HepG2 (cell line): ENCODE measurements around the gene GMPPA. TPM values are rescaled to one million over a fixed set of nuclear protein-coding genes. Genes with fewer than 3 reads are reported as not detected.
A peak's percentile ranks its signal among the peaks of the same experiment; 100 is the strongest.

Experiments
- ATAC-seq: fragments of 200-7000 bp; cut with Tn5 transposase; 3 replicates; pipeline ENCODE4 v1.9.1; 2020; ENCODE audit warnings: mild to moderate bottlenecking, moderate library complexity
- BruUV-seq: library from RNA; stranded (reverse); fragments of 400-500 nt; replicated peaks from 2 replicates; lab custom pipeline; 2021; lab: Mats Ljungman, UMichigan
- CTCF ChIA-PET: fragments of 300-600 bp; formaldehyde crosslinking; extraction: SDS; loops from one replicate; lab custom pipeline; 2021; ENCODE audit warnings: low total read pairs, inconsistent platforms, low intra/inter-chr PET ratio; lab: Yijun Ruan, JAX
- POLR2A ChIA-PET: fragments of 350-600 bp; sonication (Branson Sonifier 250); formaldehyde crosslinking; loops from one replicate; lab custom pipeline; 2020; ENCODE audit warnings: antibody characterized with exemption, inconsistent platforms; lab: Yijun Ruan, JAX
- DNase-seq: peaks from one replicate; pipeline ENCODE4 v3.0.0-alpha.2; 2015; ENCODE audit warnings: low spot score
- FAIRE-seq: peaks from 3 replicates; lab custom pipeline; 2011; peaks lifted over from hg19 to GRCh38; lab: Jason Lieb, UNC
- H2AFZ ChIP-seq: one replicate; pipeline ENCODE4 v1.6.1; 2011; ENCODE audit warnings: low read length, inconsistent platforms
- H3K27ac ChIP-seq: fragments of 300-600 bp; 3 replicates; pipeline ENCODE4 v1.8.0; 2011; ENCODE audit warnings: mixed run types, mild to moderate bottlenecking, mixed read lengths, low read length, inconsistent platforms; ENCODE audit not compliant: insufficient read depth; ENCODE audit errors: extremely low read length
- H3K27me3 ChIP-seq, 2 experiments: fragments of 200-600 bp in 1 of 2; 2 replicates in 1 of 2; 3 replicates in 1 of 2; pipeline versions ENCODE4 v1.6.0 to v1.8.0; 2011; ENCODE audit warnings: low read length in 2 of 2, mild to moderate bottlenecking in 2 of 2, moderate library complexity in 2 of 2, inconsistent platforms in 1 of 2; ENCODE audit not compliant: insufficient read depth in 2 of 2, control insufficient read depth in 1 of 2
- H3K36me3 ChIP-seq, 2 experiments: fragments of 200-600 bp in 1 of 2; replicated peaks in 1 of 2; 2 replicates in 1 of 2; 3 replicates in 1 of 2; pipeline versions ENCODE4 v1.5.1 to v1.8.0; 2011; ENCODE audit warnings: low read length in 2 of 2, inconsistent platforms in 1 of 2; ENCODE audit not compliant: insufficient read depth in 2 of 2, control insufficient read depth in 1 of 2
- H3K4me1 ChIP-seq: 2 replicates; pipeline ENCODE4 v1.5.1; 2012; ENCODE audit warnings: low read length, inconsistent platforms; ENCODE audit not compliant: insufficient read depth
- H3K4me2 ChIP-seq: 2 replicates; pipeline ENCODE4 v1.6.0; 2011; ENCODE audit warnings: low read depth, low read length, inconsistent platforms
- H3K4me3 ChIP-seq, 3 experiments: fragments of 200-600 bp in 1 of 3; sonication (generic), shearing (Covaris generic) in 1 of 3; replicated peaks in 1 of 3; 2 replicates each; pipeline ENCODE4 v1.5.1; 2011 to 2016; ENCODE audit warnings: low read length in 3 of 3, inconsistent platforms in 2 of 3, low read depth in 2 of 3, mild to moderate bottlenecking in 2 of 3, control low read depth in 1 of 3, mixed read lengths in 1 of 3; ENCODE audit not compliant: insufficient read depth in 1 of 3
- H3K79me2 ChIP-seq: one replicate; pipeline ENCODE4 v1.6.1; 2011; ENCODE audit warnings: low read length, inconsistent platforms; ENCODE audit not compliant: insufficient read depth
- H3K9ac ChIP-seq: 2 replicates; pipeline ENCODE4 v1.6.0; 2011; ENCODE audit warnings: mild to moderate bottlenecking, low read depth, low read length, inconsistent platforms; ENCODE audit not compliant: insufficient read depth
- H3K9me3 ChIP-seq: 2 replicates; pipeline ENCODE4 v1.5.1; 2012; ENCODE audit warnings: mild to moderate bottlenecking, low read length
- H4K20me1 ChIP-seq: 2 replicates; pipeline ENCODE4 v1.6.0; 2011; ENCODE audit warnings: inconsistent platforms, mild to moderate bottlenecking, low read length, moderate library complexity; ENCODE audit not compliant: insufficient read depth
- AGO2 ChIP-seq: fragments of 200-400 bp; formaldehyde crosslinking; optimal IDR thresholded peaks from 2 replicates; pipeline ENCODE3; 2017; ENCODE audit warnings: mild to moderate bottlenecking, low read depth, low read length, moderate library complexity
- GRHL1 ChIP-seq: sonication (generic); formaldehyde crosslinking; conservative IDR thresholded peaks from 2 replicates; pipeline ENCODE4 v1.8.0; 2022; ENCODE audit warnings: missing genetic modification reagents
- RARG ChIP-seq: sonication (generic); formaldehyde crosslinking; IDR thresholded peaks from 2 replicates; pipeline ENCODE4 v1.4.0; 2020; ENCODE audit warnings: low read depth, mild to moderate bottlenecking, missing genetic modification reagents
- RBFOX2 ChIP-seq: fragments of 200-400 bp; formaldehyde crosslinking; IDR thresholded peaks from 2 replicates; pipeline ENCODE4 v1.6.1; 2017; ENCODE audit warnings: low read depth, mild to moderate bottlenecking, low read length
- SRF ChIP-seq: IDR thresholded peaks from 2 replicates; pipeline ENCODE4 v1.6.1; 2011; ENCODE audit warnings: mild to moderate bottlenecking, low read depth, low read length, moderate library complexity
- TEAD3 ChIP-seq: optimal IDR thresholded peaks from 2 replicates; pipeline ENCODE3; 2016; ENCODE audit warnings: borderline replicate concordance
- ZNF331 ChIP-seq: sonication (generic); formaldehyde crosslinking; IDR thresholded peaks from 2 replicates; pipeline ENCODE4 v1.4.0; 2020; ENCODE audit warnings: missing genetic modification reagents
- WGBS: methylation state at CpG from one replicate; pipeline ENCODE4 v1.1.6; 2017; ENCODE audit warnings: low lambda C conversion rate; 5-methylcytosine and 5-hydroxymethylcytosine counted together
- in situ Hi-C: cut with HindIII; loops from 2 replicates; pipeline ENCODE4 v1.10.0; 2017; ENCODE audit warnings: low pct_unique_long_range_greater_than_20kb; ENCODE audit not compliant: extremely low pct_ligation_motif_present
- intact Hi-C: fragments of 100-400 bp; cut with micrococcal nuclease; formaldehyde crosslinking; loops from one replicate; pipeline ENCODE4 v1.10.0; 2022; ENCODE audit not compliant: unreplicated experiment
- polyA plus RNA-seq, 8 experiments: library from polyadenylated mRNA; depleted of rRNA in 3 of 8; stranded (reverse) in 7 of 8; unstranded in 1 of 8; fragments of >200 nt; fragmentation: Illumina TruSeq in 4 of 8; extraction: Trizol in 4 of 8; gene quantifications; 2 replicates each; pipeline versions ENCODE4 v1.2.1 to v1.2.3, GENCODE V29; 2011 to 2016; ENCODE audit warnings: low read depth in 4 of 8, missing spikeins in 1 of 8, mixed read lengths in 1 of 8; ENCODE audit not compliant: insufficient read depth in 1 of 8
- total RNA-seq, 5 experiments: library from RNA; depleted of rRNA; stranded (reverse); fragments of >200 nt; fragmentation: Illumina TruSeq; extraction: Trizol; gene quantifications; 2 replicates each; pipeline ENCODE4 v1.2.3, GENCODE V29; 2016; ENCODE audit warnings: low read depth in 1 of 5

GMPPA gene
- total and polyA plus RNA-seq, 2 of the 13 experiments (the other 11 are each of a cell fraction or from before 2014, with no cell fraction given), result 81.1 to 106 TPM

- no peaks in the 10 kb centered on the region for H4K20me1 ChIP-seq
- in situ Hi-C loops, result no loop called here
- no TSS peak for BruUV-seq
- no peak for FAIRE-seq
- 0 out of 2 replicates have a peak, but pooled peaks have one; percentile 22 for TF ChIP-seq RBFOX2
- no peak for TF ChIP-seq SRF
- TF ChIP-seq RARG (CRISPR knock-in tag), result no peak
- H3K4me3 ChIP-seq, result no peak overlapping the region
- no peaks in the 10 kb centered on the region for H3K9me3 ChIP-seq
- H3K27me3 ChIP-seq, result peaks cover 0 to 5% of the 10 kb centered on the region in 2 experiments; a peak in 3 of 5 replicates
- no peak overlapping the region for H2AFZ ChIP-seq
- intact Hi-C loops, result no loop called here
- H3K79me2 ChIP-seq, result no peaks in the 10 kb centered on the region
- H3K4me1 ChIP-seq, result peaks cover 21% of the 10 kb centered on the region
- no peak for ATAC-seq
- no peak overlapping the region for H3K27ac ChIP-seq
- H3K4me2 ChIP-seq, result no peak overlapping the region
- no peak for DNase-seq
- peaks cover 15 to 29% of the 10 kb centered on the region in 2 experiments for H3K36me3 ChIP-seq
- CTCF ChIA-PET, result no interaction called here
- POLR2A ChIA-PET, result no interaction called here
- H3K9ac ChIP-seq, result no peak overlapping the region
- 93% methylated on average over 17 of the region's 23 CpGs for WGBS
Observed at GRCh38 chr2:219506153-219506801, 7.6 kb downstream of the GMPPA start.

- intact Hi-C loops (no loop called here), in situ Hi-C loops (no loop called here)
- 95% methylated on average over 17 of the region's 17 CpGs for WGBS
- Histone ChIP-seq H3K27ac (no peak overlapping the region), H3K36me3 (peaks cover 15 to 29% of the 10 kb centered on the region in 2 experiments), H2AFZ (no peak overlapping the region), H3K4me2 (no peak overlapping the region), H3K9me3 (no peaks in the 10 kb centered on the region), H3K27me3 (peaks cover 0 to 11% of the 10 kb centered on the region in 2 experiments; a peak in 3 of 5 replicates), H3K4me3 (no peak overlapping the region), H4K20me1 (no peaks in the 10 kb centered on the region), H3K9ac (no peak overlapping the region), H3K79me2 (no peaks in the 10 kb centered on the region), H3K4me1 (peaks cover 15% of the 10 kb centered on the region)
- ATAC-seq (no peak), DNase-seq (no peak), FAIRE-seq (no peak)
- no TSS peak for BruUV-seq
- TF ChIP-seq TEAD3, result no peak
- TF ChIP-seq AGO2, result peak; percentile 73
- 0 out of 2 replicates have a peak, but pooled peaks have one; percentile 38 for TF ChIP-seq RBFOX2
- 0 out of 2 replicates have a peak, but pooled peaks have one; percentile 41 for TF ChIP-seq ZNF331 (CRISPR knock-in tag)
- no peak for TF ChIP-seq GRHL1 (CRISPR knock-in tag)
- POLR2A ChIA-PET, result interaction anchor here (1.0 to 7.7 kb wide), 2 partner anchors 8 to 119 kb away, joined by 3 to 94 read pairs; partner anchors contain the start of gene GMPPA
- CTCF ChIA-PET, result no interaction called here
Observed at GRCh38 chr2:219506802-219507526, 8.3 kb downstream of the GMPPA start.
